HG03175 (cell line): ENCODE measurements around the gene NXPE3.
"Not testable (repeated sequence)": the region's sequence is repeated elsewhere in the genome, so short reads cannot be mapped to it uniquely, and the experiment has no call there.

Source experiments
- ATAC-seq: cut with Tn5 transposase; IDR thresholded peaks from one replicate; pipeline ENCODE4 v1.9.1; 2021; ENCODE audit warnings: mild to moderate bottlenecking, moderate library complexity; ENCODE audit not compliant: unreplicated experiment

NXPE3 gene

GRCh38 chr3:101851072-101851770, 72.2 kb downstream of the NXPE3 start:
- ATAC-seq: no peak

- ATAC-seq: no peak
These were observed 73.1 kb downstream of the NXPE3 start for GRCh38 chr3:101851850-101852714.

- ATAC-seq: no peak
These were observed 74.2 kb downstream of the NXPE3 start for GRCh38 chr3:101852983-101853840.

GRCh38 chr3:101853982-101854381, 75.0 kb downstream of the NXPE3 start:
- no peak for ATAC-seq

- ATAC-seq: no peak
These were observed 75.7 kb downstream of the NXPE3 start for GRCh38 chr3:101854608-101855304.

- no peak for ATAC-seq
These were observed 78.3 kb downstream of the NXPE3 start for GRCh38 chr3:101857301-101857741.

GRCh38 chr3:101858464-101859030, 79.5 kb downstream of the NXPE3 start:
- no peak for ATAC-seq

GRCh38 chr3:101859882-101860448, 81.0 kb downstream of the NXPE3 start:
- no peak for ATAC-seq

GRCh38 chr3:101861212-101861788, 82.3 kb downstream of the NXPE3 start:
- ATAC-seq: peak; percentile 47

GRCh38 chr3:101861789-101862415, 82.9 kb downstream of the NXPE3 start:
- no peak for ATAC-seq

- no peak for ATAC-seq
These were observed 83.6 kb downstream of the NXPE3 start for GRCh38 chr3:101862416-101863165.

- ATAC-seq: not testable (repeated sequence)
These were observed 85.9 kb downstream of the NXPE3 start for GRCh38 chr3:101864926-101865325.

- ATAC-seq: no peak
These were observed 86.9 kb downstream of the NXPE3 start for GRCh38 chr3:101865751-101866509.

GRCh38 chr3:101867511-101867910, 88.5 kb downstream of the NXPE3 start:
- ATAC-seq: no peak

- ATAC-seq: no peak
These were observed 89.0 kb downstream of the NXPE3 start for GRCh38 chr3:101867996-101868395.

- no peak for ATAC-seq
These were observed 89.8 kb downstream of the NXPE3 start for GRCh38 chr3:101868534-101869464.

- no peak for ATAC-seq
These were observed 91.1 kb downstream of the NXPE3 start for GRCh38 chr3:101870138-101870537.
